Trophoblast cell (in vitro differentiated cells and primary cell): ENCODE results near the gene NAIP.
"Not testable (repeated sequence)": the region's sequence is repeated elsewhere in the genome, so short reads cannot be mapped to it uniquely, and the experiment has no call there.

ENCODE experiments used
- DNase-seq, 2 donors: peaks; one replicate each; pipeline ENCODE4 v3.0.0-alpha.2; 2016
- H2AFZ ChIP-seq: 2 replicates; pipeline ENCODE4 v1.6.1; 2013; ENCODE audit warnings: low read length, moderate library complexity, mild to moderate bottlenecking; ENCODE audit not compliant: insufficient read depth, poor library complexity
- H2AK5ac ChIP-seq: 2 replicates; pipeline ENCODE4 v1.6.1; 2013; ENCODE audit warnings: mild to moderate bottlenecking, low read length
- H2BK120ac ChIP-seq: 2 replicates; pipeline ENCODE4 v1.6.1; 2013; ENCODE audit warnings: low read length, mild to moderate bottlenecking, moderate library complexity; ENCODE audit not compliant: insufficient read depth, poor library complexity
- H2BK12ac ChIP-seq: 2 replicates; pipeline ENCODE4 v1.6.1; 2013; ENCODE audit warnings: mild to moderate bottlenecking, low read length, moderate library complexity
- H2BK5ac ChIP-seq: 2 replicates; pipeline ENCODE4 v1.6.1; 2013; ENCODE audit warnings: low read length, low read depth, moderate library complexity, mild to moderate bottlenecking; ENCODE audit not compliant: poor library complexity
- H3K14ac ChIP-seq: 2 replicates; pipeline ENCODE4 v1.6.1; 2013; ENCODE audit warnings: mild to moderate bottlenecking, low read length
- H3K18ac ChIP-seq: 2 replicates; pipeline ENCODE4 v1.6.1; 2013; ENCODE audit warnings: mild to moderate bottlenecking, low read length
- H3K23ac ChIP-seq: 2 replicates; pipeline ENCODE4 v1.6.1; 2013; ENCODE audit warnings: low read length
- H3K27ac ChIP-seq: 2 replicates; pipeline ENCODE4 v1.5.1; 2013; ENCODE audit warnings: low read depth, mild to moderate bottlenecking, inconsistent platforms, low read length, moderate library complexity
- H3K27me3 ChIP-seq: 2 replicates; pipeline ENCODE4 v1.6.1; 2013; ENCODE audit warnings: inconsistent platforms, mild to moderate bottlenecking, low read length, moderate library complexity; ENCODE audit not compliant: insufficient read depth
- H3K36me3 ChIP-seq, 2 experiments: 1 replicate in 1 of 2; 2 replicates in 1 of 2; pipeline ENCODE4 v1.6.1; 2013; ENCODE audit warnings: low read length in 2 of 2, mild to moderate bottlenecking in 2 of 2, moderate library complexity in 1 of 2; ENCODE audit not compliant: insufficient read depth in 2 of 2, control insufficient read depth in 1 of 2
- H3K4ac ChIP-seq: 2 replicates; pipeline ENCODE4 v1.6.1; 2013; ENCODE audit warnings: low read depth, mild to moderate bottlenecking, low read length, moderate library complexity
- H3K4me1 ChIP-seq, 2 experiments: 1 replicate in 1 of 2; 2 replicates in 1 of 2; pipeline ENCODE4 v1.6.1; 2013; ENCODE audit warnings: low read length in 2 of 2, mild to moderate bottlenecking in 2 of 2, moderate library complexity in 1 of 2; ENCODE audit not compliant: insufficient read depth in 2 of 2, control insufficient read depth in 1 of 2
- H3K4me2 ChIP-seq: 2 replicates; pipeline ENCODE4 v1.6.1; 2013; ENCODE audit warnings: inconsistent platforms, mild to moderate bottlenecking, low read length, moderate library complexity
- H3K4me3 ChIP-seq: 2 replicates; pipeline ENCODE4 v1.5.1; 2013; ENCODE audit warnings: mild to moderate bottlenecking, low read depth, low read length, inconsistent platforms
- H3K79me1 ChIP-seq: one replicate; pipeline ENCODE4 v1.6.1; 2013; ENCODE audit warnings: low read length
- H3K79me2 ChIP-seq: 2 replicates; pipeline ENCODE4 v1.6.1; 2013; ENCODE audit warnings: low read length, mild to moderate bottlenecking; ENCODE audit not compliant: control insufficient read depth, insufficient read depth, poor library complexity
- H3K9ac ChIP-seq: 2 replicates; pipeline ENCODE4 v1.6.1; 2013; ENCODE audit warnings: mild to moderate bottlenecking, low read length
- H3K9me3 ChIP-seq: 2 replicates; pipeline ENCODE4 v1.6.1; 2013; ENCODE audit warnings: low read depth, mild to moderate bottlenecking, control low read depth, inconsistent platforms, low read length; ENCODE audit not compliant: insufficient read depth
- H4K12ac ChIP-seq: 2 replicates; pipeline ENCODE4 v1.6.1; 2013; ENCODE audit warnings: low read depth, mild to moderate bottlenecking, low read length, moderate library complexity
- H4K8ac ChIP-seq: 2 replicates; pipeline ENCODE4 v1.6.1; 2013; ENCODE audit warnings: low read depth, mild to moderate bottlenecking, low read length, moderate library complexity
- H4K91ac ChIP-seq: one replicate; pipeline ENCODE4 v1.6.1; 2013; ENCODE audit warnings: low read depth, mild to moderate bottlenecking, low read length, moderate library complexity
- WGBS: extraction: QIAGEN DNeasy Blood & Tissue Kit; methylation state at CpG from one replicate; pipeline ENCODE4 v1.1.7; 2013; ENCODE audit warnings: missing lambda C conversion rate; ENCODE audit not compliant: insufficient read length, insufficient coverage; ENCODE audit errors: extremely low coverage; 5-methylcytosine and 5-hydroxymethylcytosine counted together

The NAIP gene

GRCh38 chr5:71018376-71019005 is 6.6 kb downstream of the NAIP start:
- H2AFZ ChIP-seq, H3K4me1 ChIP-seq, H3K4ac ChIP-seq, H4K8ac ChIP-seq, H3K27me3 ChIP-seq, H3K14ac ChIP-seq, H3K23ac ChIP-seq, H4K12ac ChIP-seq, H3K9ac ChIP-seq, H2BK12ac ChIP-seq, H3K18ac ChIP-seq, H3K36me3 ChIP-seq, H3K79me2 ChIP-seq, H2BK5ac ChIP-seq, H3K9me3 ChIP-seq, H3K79me1 ChIP-seq, H3K4me3 ChIP-seq, H4K91ac ChIP-seq, H2BK120ac ChIP-seq, DNase-seq, H3K27ac ChIP-seq, H3K4me2 ChIP-seq, H2AK5ac ChIP-seq: not testable (repeated sequence)
- WGBS: no CpG with 5 or more reads among the region's 6 CpGs

- Histone ChIP-seq H3K4me1 (no peaks in the 10 kb centered on the region), H2AFZ (no peak overlapping the region), H4K91ac (no peak overlapping the region), H3K9ac (no peak overlapping the region), H2BK12ac (no peak overlapping the region), H3K14ac (no peak overlapping the region), H3K27me3 (no peaks in the 10 kb centered on the region), H3K9me3 (no peaks in the 10 kb centered on the region), H3K23ac (no peak overlapping the region), H3K4me3 (no peak overlapping the region), H2AK5ac (no peak overlapping the region), H4K8ac (no peak overlapping the region), H3K79me2 (no peaks in the 10 kb centered on the region), H3K36me3 (no peaks in the 10 kb centered on the region), H3K79me1 (no peaks in the 10 kb centered on the region), H3K4ac (no peak overlapping the region), H3K27ac (no peak overlapping the region), H4K12ac (no peak overlapping the region), H3K18ac (no peak overlapping the region), H3K4me2 (no peak overlapping the region), H2BK5ac (no peak overlapping the region), H2BK120ac (no peak overlapping the region)
- no CpG with 5 or more reads among the region's 8 CpGs for WGBS
- DNase-seq: no peak
These were observed 11.0 kb downstream of the NAIP start for GRCh38 chr5:71014176-71014575.

- no peak overlapping the region for H4K8ac ChIP-seq
- no peak overlapping the region for H3K4me2 ChIP-seq
- no peak overlapping the region for H2BK12ac ChIP-seq
- no peak overlapping the region for H3K14ac ChIP-seq
- H3K27ac ChIP-seq: no peak overlapping the region
- H4K12ac ChIP-seq: no peak overlapping the region
- no CpG with 5 or more reads among the region's 12 CpGs for WGBS
- no peak overlapping the region for H2AFZ ChIP-seq
- H3K4ac ChIP-seq: no peak overlapping the region
- no peak overlapping the region for H3K18ac ChIP-seq
- H3K79me2 ChIP-seq: no peaks in the 10 kb centered on the region
- H3K9me3 ChIP-seq: no peaks in the 10 kb centered on the region
- H2AK5ac ChIP-seq: no peak overlapping the region
- no peaks in the 10 kb centered on the region for H3K4me1 ChIP-seq
- no peaks in the 10 kb centered on the region for H3K79me1 ChIP-seq
- H3K27me3 ChIP-seq: no peaks in the 10 kb centered on the region
- H3K23ac ChIP-seq: no peak overlapping the region
- H3K4me3 ChIP-seq: no peak overlapping the region
- no peak overlapping the region for H4K91ac ChIP-seq
- H2BK120ac ChIP-seq: no peak overlapping the region
- no peaks in the 10 kb centered on the region for H3K36me3 ChIP-seq
- no peak for DNase-seq
- no peak overlapping the region for H2BK5ac ChIP-seq
- no peak overlapping the region for H3K9ac ChIP-seq
These were observed 11.6 kb downstream of the NAIP start for GRCh38 chr5:71013575-71013974.

- H3K79me1 ChIP-seq: no peaks in the 10 kb centered on the region
- DNase-seq: no peak
- no peaks in the 10 kb centered on the region for H3K79me2 ChIP-seq
- H2BK12ac ChIP-seq: no peak overlapping the region
- no peak overlapping the region for H4K12ac ChIP-seq
- H4K91ac ChIP-seq: no peak overlapping the region
- H3K18ac ChIP-seq: no peak overlapping the region
- no peak overlapping the region for H2BK5ac ChIP-seq
- H4K8ac ChIP-seq: no peak overlapping the region
- H3K4me3 ChIP-seq: no peak overlapping the region
- H2AFZ ChIP-seq: no peak overlapping the region
- no peak overlapping the region for H3K23ac ChIP-seq
- H3K4ac ChIP-seq: no peak overlapping the region
- no peaks in the 10 kb centered on the region for H3K36me3 ChIP-seq
- no peak overlapping the region for H3K27ac ChIP-seq
- no peak overlapping the region for H2BK120ac ChIP-seq
- no peak overlapping the region for H3K4me2 ChIP-seq
- no peaks in the 10 kb centered on the region for H3K9me3 ChIP-seq
- WGBS: no CpG with 5 or more reads among the region's 8 CpGs
- no peak overlapping the region for H3K9ac ChIP-seq
- no peak overlapping the region for H3K14ac ChIP-seq
- H3K4me1 ChIP-seq: no peaks in the 10 kb centered on the region
- no peaks in the 10 kb centered on the region for H3K27me3 ChIP-seq
- no peak overlapping the region for H2AK5ac ChIP-seq
These were observed 13.8 kb downstream of the NAIP start for GRCh38 chr5:71011194-71011792.
